K562 (cell line): Measurements from ENCODE around the gene EGR2. TPM values are rescaled to one million over a fixed set of nuclear protein-coding genes. Genes with fewer than 3 reads are reported as not detected.

Experiments used
- KAT8 ChIP-seq: fragments of 450-650 bp; IDR thresholded peaks from 2 replicates; pipeline ENCODE4 v1.6.1; 2016; ENCODE audit warnings: low read depth, mild to moderate bottlenecking
- PCBP1 ChIP-seq: fragments of 200-400 bp; formaldehyde crosslinking; IDR thresholded peaks from 2 replicates; pipeline ENCODE4 v1.6.1; 2018; ENCODE audit warnings: mild to moderate bottlenecking, low read depth, low read length; ENCODE audit not compliant: poor library complexity, severe bottlenecking
- PRMT5 ChIP-seq: sonication (generic); formaldehyde crosslinking; IDR thresholded peaks from 2 replicates; pipeline ENCODE4 v1.5.0; 2020; ENCODE audit warnings: missing genetic modification reagents
- RB1 ChIP-seq: fragments of 450-650 bp; IDR thresholded peaks from 2 replicates; pipeline ENCODE4 v1.6.1; 2017; ENCODE audit warnings: low read depth, mild to moderate bottlenecking
- RBM39 ChIP-seq: fragments of 200-400 bp; formaldehyde crosslinking; optimal IDR thresholded peaks from 2 replicates; pipeline ENCODE3; 2018; ENCODE audit warnings: low read depth, low read length
- SFPQ ChIP-seq: fragments of 200-400 bp; formaldehyde crosslinking; IDR thresholded peaks from 2 replicates; pipeline ENCODE4 v1.6.1; 2017; ENCODE audit warnings: mild to moderate bottlenecking, low read depth, low read length, moderate library complexity
- SMAD4 ChIP-seq: fragments of 250-450 bp; sonication (Bioruptor Pico); conservative IDR thresholded peaks from 2 replicates; pipeline ENCODE4 v1.8.0; 2021; ENCODE audit warnings: inconsistent platforms, mild to moderate bottlenecking, moderate library complexity
- ZNF121 ChIP-seq: sonication (generic); formaldehyde crosslinking; conservative IDR thresholded peaks from 2 replicates; pipeline ENCODE4 v1.8.0; 2022; ENCODE audit warnings: missing genetic modification reagents
- ZNF347 ChIP-seq: fragments of 450-650 bp; formaldehyde crosslinking; IDR thresholded peaks from 2 replicates; pipeline ENCODE4 v1.4.0; 2020; ENCODE audit warnings: low read depth, mild to moderate bottlenecking, moderate library complexity
- ZNF589 ChIP-seq: fragments of 200-800 bp; sonication (Bioruptor generic); IDR thresholded peaks from 2 replicates; pipeline ENCODE4 v1.6.1; 2016; ENCODE audit warnings: low read depth, missing genetic modification characterization, missing compliant biosample characterization
- ZNF830 ChIP-seq: fragments of 250-450 bp; sonication (Bioruptor Pico); IDR thresholded peaks from 2 replicates; pipeline ENCODE4 v1.5.0; 2021; ENCODE audit warnings: mild to moderate bottlenecking
- polyA plus RNA-seq, 8 experiments: library from polyadenylated mRNA; depleted of rRNA in 4 of 8; stranded (reverse) in 5 of 8; unstranded in 3 of 8; fragments of >200 nt; fragmentation: Nextera tagmentation in 2 of 8; fragmentation: Illumina TruSeq in 1 of 8; extraction: Ambion mirVana in 2 of 8; extraction: Trizol in 1 of 8; gene quantifications; 2 replicates each; pipeline versions ENCODE4 v1.2.1 to v1.2.3, GENCODE V29; 2011 to 2014; ENCODE audit warnings: inconsistent platforms in 1 of 8, missing spikeins in 1 of 8
- total RNA-seq, 7 experiments: library from RNA; depleted of rRNA in 6 of 7; stranded (reverse); fragments of >200 nt in 6 of 7; fragmentation: Illumina TruSeq in 2 of 7; extraction: Trizol in 2 of 7; gene quantifications; 2 replicates each; pipeline versions ENCODE4 v1.2.1 to v1.2.3, GENCODE V29; 2011 to 2021; ENCODE audit warnings: low replicate concordance in 1 of 7
- TF ChIP-seq, protein P1 (sequence below), 2 experiments: fragments of 450-650 bp in 1 of 2; sonication (generic) in 1 of 2; formaldehyde crosslinking in 1 of 2; IDR thresholded peaks; 2 replicates each; pipeline versions ENCODE4 v1.7.1 to v1.9.0; 2016 to 2022; ENCODE audit warnings: inconsistent platforms in 1 of 2, mild to moderate bottlenecking in 1 of 2, missing genetic modification reagents in 1 of 2
- TF ChIP-seq, protein P2 (sequence below), 2 experiments: IDR thresholded peaks; 2 replicates each; pipeline ENCODE4 v1.6.1; 2011; ENCODE audit warnings: borderline replicate concordance in 1 of 2, control low read depth in 1 of 2, low read depth in 1 of 2, low read length in 1 of 2, mild to moderate bottlenecking in 1 of 2, mixed read lengths in 1 of 2, moderate library complexity in 1 of 2; ENCODE audit not compliant: insufficient read depth in 1 of 2, insufficient read length in 1 of 2, poor library complexity in 1 of 2, severe bottlenecking in 1 of 2; ENCODE audit errors: extremely low read depth in 1 of 2

The EGR2 gene
- total and polyA plus RNA-seq, 9 of the 15 experiments (the other 6 are each of a cell fraction or from before 2014, with no cell fraction given) = 0.08 to 0.18 (median 0.12) TPM; not detected in 4

GRCh38 chr10:62805231-62806099 is 10.7 kb downstream of the EGR2 start (continued):
- TF ChIP-seq, protein P1, sequence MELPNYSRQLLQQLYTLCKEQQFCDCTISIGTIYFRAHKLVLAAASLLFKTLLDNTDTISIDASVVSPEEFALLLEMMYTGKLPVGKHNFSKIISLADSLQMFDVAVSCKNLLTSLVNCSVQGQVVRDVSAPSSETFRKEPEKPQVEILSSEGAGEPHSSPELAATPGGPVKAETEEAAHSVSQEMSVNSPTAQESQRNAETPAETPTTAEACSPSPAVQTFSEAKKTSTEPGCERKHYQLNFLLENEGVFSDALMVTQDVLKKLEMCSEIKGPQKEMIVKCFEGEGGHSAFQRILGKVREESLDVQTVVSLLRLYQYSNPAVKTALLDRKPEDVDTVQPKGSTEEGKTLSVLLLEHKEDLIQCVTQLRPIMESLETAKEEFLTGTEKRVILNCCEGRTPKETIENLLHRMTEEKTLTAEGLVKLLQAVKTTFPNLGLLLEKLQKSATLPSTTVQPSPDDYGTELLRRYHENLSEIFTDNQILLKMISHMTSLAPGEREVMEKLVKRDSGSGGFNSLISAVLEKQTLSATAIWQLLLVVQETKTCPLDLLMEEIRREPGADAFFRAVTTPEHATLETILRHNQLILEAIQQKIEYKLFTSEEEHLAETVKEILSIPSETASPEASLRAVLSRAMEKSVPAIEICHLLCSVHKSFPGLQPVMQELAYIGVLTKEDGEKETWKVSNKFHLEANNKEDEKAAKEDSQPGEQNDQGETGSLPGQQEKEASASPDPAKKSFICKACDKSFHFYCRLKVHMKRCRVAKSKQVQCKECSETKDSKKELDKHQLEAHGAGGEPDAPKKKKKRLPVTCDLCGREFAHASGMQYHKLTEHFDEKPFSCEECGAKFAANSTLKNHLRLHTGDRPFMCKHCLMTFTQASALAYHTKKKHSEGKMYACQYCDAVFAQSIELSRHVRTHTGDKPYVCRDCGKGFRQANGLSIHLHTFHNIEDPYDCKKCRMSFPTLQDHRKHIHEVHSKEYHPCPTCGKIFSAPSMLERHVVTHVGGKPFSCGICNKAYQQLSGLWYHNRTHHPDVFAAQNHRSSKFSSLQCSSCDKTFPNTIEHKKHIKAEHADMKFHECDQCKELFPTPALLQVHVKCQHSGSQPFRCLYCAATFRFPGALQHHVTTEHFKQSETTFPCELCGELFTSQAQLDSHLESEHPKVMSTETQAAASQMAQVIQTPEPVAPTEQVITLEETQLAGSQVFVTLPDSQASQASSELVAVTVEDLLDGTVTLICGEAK (IDR thresholded peaks at IDR 0.05) = no peak
- TF ChIP-seq, protein P1 (CRISPR knock-in tag; IDR thresholded peaks at IDR 0.05) = no peak
- no peak for TF ChIP-seq SFPQ
- 0 out of 2 replicates have a peak, but pooled peaks have one; percentile 4 for TF ChIP-seq ZNF830 (CRISPR knock-in tag)
- TF ChIP-seq PRMT5 (CRISPR knock-in tag) = 0 out of 2 replicates have a peak, but pooled peaks have one; percentile 51
- TF ChIP-seq RBM39 = no peak
- peak; percentile 61 for TF ChIP-seq PCBP1
- TF ChIP-seq RB1 = no peak
- no peak for TF ChIP-seq ZNF589
- TF ChIP-seq SMAD4 (CRISPR knock-in tag) = no peak
- TF ChIP-seq ZNF121 (CRISPR knock-in tag) = 0 out of 2 replicates have a peak, but pooled peaks have one; percentile 16
- TF ChIP-seq, protein P2, sequence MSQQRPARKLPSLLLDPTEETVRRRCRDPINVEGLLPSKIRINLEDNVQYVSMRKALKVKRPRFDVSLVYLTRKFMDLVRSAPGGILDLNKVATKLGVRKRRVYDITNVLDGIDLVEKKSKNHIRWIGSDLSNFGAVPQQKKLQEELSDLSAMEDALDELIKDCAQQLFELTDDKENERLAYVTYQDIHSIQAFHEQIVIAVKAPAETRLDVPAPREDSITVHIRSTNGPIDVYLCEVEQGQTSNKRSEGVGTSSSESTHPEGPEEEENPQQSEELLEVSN (IDR thresholded peaks at IDR 0.05; ENCODE audit: borderline replicate concordance in 1 of 2, extremely low read depth in 1 of 2, insufficient read depth in 1 of 2, insufficient read length in 1 of 2, low read depth in 1 of 2, low read length in 1 of 2, poor library complexity in 1 of 2, severe bottlenecking in 1 of 2) = no peak
- TF ChIP-seq ZNF347 (CRISPR knock-in tag) = no peak
- no peak for TF ChIP-seq KAT8
